Smooth muscle cell (in vitro differentiated cells): ENCODE measurements around the gene OR4N5. TPM values are rescaled to one million over a fixed set of nuclear protein-coding genes. Genes with fewer than 3 reads are reported as not detected.

ENCODE experiments used
- DNase-seq: peaks from one replicate; lab custom pipeline; 2025; ENCODE audit not compliant: unreplicated experiment; lab: John Stamatoyannopoulos, UW
- H2AFZ ChIP-seq: fragments of 200-600 bp; sonication (generic); 2 replicates; pipeline ENCODE4 v1.6.0; 2016; ENCODE audit warnings: antibody characterized with exemption, low read depth, mild to moderate bottlenecking
- H3F3A ChIP-seq: fragments of 200-600 bp; sonication (generic); 2 replicates; pipeline ENCODE4 v1.6.0; 2017; ENCODE audit warnings: antibody characterized with exemption, low read depth
- H3K27ac ChIP-seq: fragments of 200-600 bp; sonication (generic); 2 replicates; pipeline ENCODE4 v1.5.1; 2016; ENCODE audit warnings: low read depth, mild to moderate bottlenecking
- H3K27me3 ChIP-seq: fragments of 200-600 bp; sonication (generic); 2 replicates; pipeline ENCODE4 v1.6.1; 2016; ENCODE audit warnings: low read depth, mild to moderate bottlenecking
- H3K36me3 ChIP-seq: fragments of 200-600 bp; sonication (generic); 2 replicates; pipeline ENCODE4 v1.5.1; 2016; ENCODE audit warnings: low read depth
- H3K4me1 ChIP-seq: fragments of 200-600 bp; sonication (generic); 2 replicates; pipeline ENCODE4 v1.5.1; 2016; ENCODE audit warnings: low read depth
- H3K4me2 ChIP-seq: fragments of 200-600 bp; sonication (generic); 2 replicates; pipeline ENCODE4 v1.6.0; 2016; ENCODE audit warnings: mild to moderate bottlenecking
- H3K4me3 ChIP-seq: fragments of 200-600 bp; sonication (generic); 2 replicates; pipeline ENCODE4 v1.5.1; 2016; ENCODE audit warnings: mild to moderate bottlenecking
- H3K79me2 ChIP-seq: fragments of 200-600 bp; sonication (generic); 2 replicates; pipeline ENCODE4 v1.6.0; 2016; ENCODE audit warnings: low read depth, mild to moderate bottlenecking
- H3K9ac ChIP-seq: fragments of 200-600 bp; sonication (generic); 2 replicates; pipeline ENCODE4 v1.6.0; 2016; ENCODE audit warnings: low read depth
- H3K9me3 ChIP-seq: fragments of 200-600 bp; sonication (generic); replicated peaks from 2 replicates; pipeline ENCODE4 v1.5.1; 2016; ENCODE audit warnings: low read depth
- H4K20me1 ChIP-seq: fragments of 200-600 bp; sonication (generic); 2 replicates; pipeline ENCODE4 v1.6.0; 2016; ENCODE audit warnings: low read depth
- CTCF ChIP-seq: fragments of 200-600 bp; sonication (generic); IDR thresholded peaks from 2 replicates; pipeline ENCODE4 v1.5.1; 2017; ENCODE audit warnings: borderline replicate concordance, mild to moderate bottlenecking, antibody characterized with exemption; ENCODE audit not compliant: insufficient read depth, poor library complexity, severe bottlenecking
- polyA plus RNA-seq: library from polyadenylated mRNA; unstranded; fragments of >200 nt; fragmentation: Nextera tagmentation; extraction: Ambion mirVana; gene quantifications from 2 replicates; pipeline ENCODE4 v1.2.1, GENCODE V29; 2016
- small RNA-seq: library from RNA; depleted of rRNA; stranded (forward); fragments of <200 nt; gene quantifications from one replicate; pipeline ENCODE3, GENCODE V24; 2014
- total RNA-seq: library from RNA; depleted of rRNA; stranded (reverse); fragments of >200 nt; gene quantifications from 2 replicates; pipeline ENCODE4 v1.2.3, GENCODE V29; 2014

The OR4N5 gene
- total and polyA plus RNA-seq, 2 experiments from 2014 or later = not detected

GRCh38 chr14:20194101-20194500, 55.5 kb downstream of the OR4N5 start:
- no peak overlapping the region for H3K4me2 ChIP-seq
- no peak overlapping the region for H3K27ac ChIP-seq
- no peaks in the 10 kb centered on the region for H4K20me1 ChIP-seq
- TF ChIP-seq CTCF = no peak
- H3K4me1 ChIP-seq = no peaks in the 10 kb centered on the region
- H3K79me2 ChIP-seq = no peaks in the 10 kb centered on the region
- no peaks in the 10 kb centered on the region for H3F3A ChIP-seq
- H3K9ac ChIP-seq = no peak overlapping the region
- peaks cover 11% of the 10 kb centered on the region for H3K9me3 ChIP-seq
- no peak overlapping the region for H3K4me3 ChIP-seq
- no peaks in the 10 kb centered on the region for H3K27me3 ChIP-seq
- no peak for DNase-seq
- no peaks in the 10 kb centered on the region for H3K36me3 ChIP-seq
- H2AFZ ChIP-seq = no peak overlapping the region

Small RNAs within 50 kb of the gene (small RNA-seq; reads per million reads assigned to genes)
- gene GTF2IP22 (not detected), gene RNA5SP380 (not detected)

Other genes with a start within 250 kb of the OR4N5 start
- not detected in 2 replicates for gene OR4K5, start 218.2 kb upstream of the OR4N5 start, total RNA-seq
- gene OR4K5, start 218.2 kb upstream of the OR4N5 start, polyA plus RNA-seq = not detected in 2 replicates
- not detected in 2 replicates for gene OR4K1, start 207.9 kb upstream of the OR4N5 start, total RNA-seq
- gene OR4K1, start 207.9 kb upstream of the OR4N5 start, polyA plus RNA-seq = not detected in 2 replicates
- not detected in 2 replicates for gene OR4K15, start 163.2 kb upstream of the OR4N5 start, total RNA-seq
- not detected in 2 replicates for gene OR4K15, start 163.2 kb upstream of the OR4N5 start, polyA plus RNA-seq
- gene OR4Q2, start 136.7 kb upstream of the OR4N5 start, total RNA-seq = not detected in 2 replicates
- not detected in 2 replicates for gene OR4Q2, start 136.7 kb upstream of the OR4N5 start, polyA plus RNA-seq
- not detected in 2 replicates for gene OR4K14, start 119.5 kb upstream of the OR4N5 start, total RNA-seq
- gene OR4K14, start 119.5 kb upstream of the OR4N5 start, polyA plus RNA-seq = not detected in 2 replicates
- gene OR4K13, start 102.8 kb upstream of the OR4N5 start, total RNA-seq = not detected in 2 replicates
- not detected in 2 replicates for gene OR4K13, start 102.8 kb upstream of the OR4N5 start, polyA plus RNA-seq
- not detected in 2 replicates for gene OR4L1, start 78.8 kb upstream of the OR4N5 start, total RNA-seq
- not detected in 2 replicates for gene OR4L1, start 78.8 kb upstream of the OR4N5 start, polyA plus RNA-seq
- not detected in 2 replicates for gene OR4K17, start 28.1 kb upstream of the OR4N5 start, total RNA-seq
- not detected in 2 replicates for gene OR4K17, start 28.1 kb upstream of the OR4N5 start, polyA plus RNA-seq
- not detected in 2 replicates for gene OR11G2, start 52.1 kb downstream of the OR4N5 start, total RNA-seq
- gene OR11G2, start 52.1 kb downstream of the OR4N5 start, polyA plus RNA-seq = not detected in 2 replicates
- gene OR11H6, start 84.9 kb downstream of the OR4N5 start, total RNA-seq = not detected in 2 replicates
- not detected in 2 replicates for gene OR11H6, start 84.9 kb downstream of the OR4N5 start, polyA plus RNA-seq
- not detected in 2 replicates for gene OR11H7, start 90.2 kb downstream of the OR4N5 start, total RNA-seq
- gene OR11H7, start 90.2 kb downstream of the OR4N5 start, polyA plus RNA-seq = not detected in 2 replicates
- gene OR11H4, start 100.5 kb downstream of the OR4N5 start, total RNA-seq = not detected in 2 replicates
- not detected in 2 replicates for gene OR11H4, start 100.5 kb downstream of the OR4N5 start, polyA plus RNA-seq
- gene TTC5, start 167.1 kb downstream of the OR4N5 start, total RNA-seq = 16.3 and 18.7 TPM in 2 replicates
- 13.4 and 17.9 TPM in 2 replicates for gene TTC5, start 167.1 kb downstream of the OR4N5 start, polyA plus RNA-seq
- 65.3 and 70.4 TPM in 2 replicates for gene CCNB1IP1, start 194.5 kb downstream of the OR4N5 start, total RNA-seq
- gene CCNB1IP1, start 194.5 kb downstream of the OR4N5 start, polyA plus RNA-seq = 16.3 and 25.6 TPM in 2 replicates
- 24.0 and 29.2 TPM in 2 replicates for gene PARP2, start 204.8 kb downstream of the OR4N5 start, total RNA-seq
- 37.3 and 38.7 TPM in 2 replicates for gene PARP2, start 204.8 kb downstream of the OR4N5 start, polyA plus RNA-seq